DND-41 (cell line): ENCODE measurements around the gene MAGEA1.
"Not testable (repeated sequence)": the region's sequence is repeated elsewhere in the genome, so short reads cannot be mapped to it uniquely, and the experiment has no call there.

Experiments
- EZH2 ChIP-seq: IDR thresholded peaks from 3 replicates; pipeline ENCODE4 v1.6.1; 2012; ENCODE audit warnings: borderline replicate concordance, low read depth, mild to moderate bottlenecking, moderate library complexity, low read length, inconsistent platforms; ENCODE audit not compliant: severe bottlenecking
- TF ChIP-seq, protein P1 (sequence below): IDR thresholded peaks from 2 replicates; pipeline ENCODE4 v1.5.1; 2012; ENCODE audit warnings: borderline replicate concordance, low read length, moderate library complexity, mild to moderate bottlenecking; ENCODE audit not compliant: poor library complexity, severe bottlenecking; ENCODE audit errors: extremely low read depth

DNA sequence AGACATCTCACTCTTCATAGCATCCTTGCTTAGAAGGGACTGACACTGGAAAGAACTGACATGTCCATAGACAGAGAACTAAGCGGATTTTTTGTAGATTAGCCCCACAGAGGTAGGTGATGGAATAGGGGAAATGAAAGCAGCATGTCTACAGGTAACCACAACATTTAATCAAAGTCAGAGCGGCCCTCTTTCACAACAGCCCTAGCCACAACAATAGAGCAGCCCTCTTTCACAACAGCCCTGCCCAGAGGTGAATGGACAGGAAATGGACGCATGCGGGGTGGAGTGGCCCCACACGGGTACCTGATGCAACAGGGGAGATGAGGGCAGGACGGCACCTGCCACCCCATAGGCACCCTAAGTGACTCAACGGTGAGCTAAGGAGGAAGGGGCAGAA is 32.8 kb upstream of the MAGEA1 start:
- TF ChIP-seq, protein P1, sequence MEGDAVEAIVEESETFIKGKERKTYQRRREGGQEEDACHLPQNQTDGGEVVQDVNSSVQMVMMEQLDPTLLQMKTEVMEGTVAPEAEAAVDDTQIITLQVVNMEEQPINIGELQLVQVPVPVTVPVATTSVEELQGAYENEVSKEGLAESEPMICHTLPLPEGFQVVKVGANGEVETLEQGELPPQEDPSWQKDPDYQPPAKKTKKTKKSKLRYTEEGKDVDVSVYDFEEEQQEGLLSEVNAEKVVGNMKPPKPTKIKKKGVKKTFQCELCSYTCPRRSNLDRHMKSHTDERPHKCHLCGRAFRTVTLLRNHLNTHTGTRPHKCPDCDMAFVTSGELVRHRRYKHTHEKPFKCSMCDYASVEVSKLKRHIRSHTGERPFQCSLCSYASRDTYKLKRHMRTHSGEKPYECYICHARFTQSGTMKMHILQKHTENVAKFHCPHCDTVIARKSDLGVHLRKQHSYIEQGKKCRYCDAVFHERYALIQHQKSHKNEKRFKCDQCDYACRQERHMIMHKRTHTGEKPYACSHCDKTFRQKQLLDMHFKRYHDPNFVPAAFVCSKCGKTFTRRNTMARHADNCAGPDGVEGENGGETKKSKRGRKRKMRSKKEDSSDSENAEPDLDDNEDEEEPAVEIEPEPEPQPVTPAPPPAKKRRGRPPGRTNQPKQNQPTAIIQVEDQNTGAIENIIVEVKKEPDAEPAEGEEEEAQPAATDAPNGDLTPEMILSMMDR, result not testable (repeated sequence)
- not testable (repeated sequence) for TF ChIP-seq EZH2
